ENCODE data around the gene CFI. TPM values are rescaled to one million over a fixed set of nuclear protein-coding genes. Genes with fewer than 3 reads are reported as not detected.
A peak's percentile ranks its signal among the peaks of the same experiment; 100 is the strongest.

The CFI gene
- total RNA-seq, 2 donors from 2014 or later: 4.9 to 28.0 TPM

DNA sequence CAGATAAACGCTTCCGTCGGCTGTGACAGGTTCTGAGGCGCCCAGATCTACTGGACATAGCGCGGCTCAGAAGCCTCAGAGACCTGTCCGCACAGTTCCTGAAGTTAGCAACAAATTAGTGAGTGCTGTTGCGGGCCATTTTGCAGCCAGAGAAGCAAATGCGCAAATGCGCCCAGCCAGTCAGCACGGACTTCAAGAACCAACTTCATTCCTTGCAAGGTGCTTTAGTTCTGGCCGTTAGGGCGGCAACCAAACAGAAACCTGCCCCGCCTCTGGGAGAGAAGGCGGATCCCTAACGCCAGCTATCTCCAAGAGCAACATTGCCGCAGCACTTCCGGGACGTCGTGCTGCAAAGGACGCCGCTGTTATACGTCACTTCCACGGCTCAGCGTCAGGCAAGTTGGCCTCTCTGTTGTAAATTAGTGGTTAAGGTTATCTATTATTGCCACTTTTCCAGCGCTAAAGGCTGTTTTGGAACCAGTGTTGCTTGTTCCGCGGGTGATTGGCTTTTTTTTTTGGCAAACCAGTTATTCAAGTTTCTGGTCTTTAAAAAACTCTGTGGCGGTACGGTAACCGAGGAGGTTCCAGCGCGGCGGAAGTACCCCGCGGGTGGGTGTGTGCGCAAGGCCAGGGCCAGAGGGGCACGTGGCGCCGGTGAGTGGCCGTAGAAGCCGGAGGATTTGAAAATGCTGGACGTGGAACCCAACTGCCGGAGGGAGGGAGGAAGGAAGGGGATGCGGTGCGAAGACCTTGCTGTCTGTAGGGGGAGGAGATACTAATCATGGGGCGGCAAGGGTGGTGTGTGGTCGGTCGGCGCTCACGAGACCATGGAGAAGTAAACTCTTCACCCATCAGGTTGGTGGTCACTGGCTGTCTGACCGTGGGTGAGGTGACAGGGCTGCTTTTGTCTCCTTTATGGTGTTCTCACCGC lies 13.6 kb upstream of the CFI start, which contains the start of gene GAR1:
TSS of gene GAR1 (plus strand) at position 612 of the 931 bp plus-strand sequence. CDS start 403 bp downstream, outside the sequence.
- H3K27ac ChIP-seq: peak within 1 kb of the TSS; percentile 86 to 90
- H3K27me3 ChIP-seq (replicated peaks; ENCODE audit: insufficient read depth): no peaks in the 10 kb centered on the region
- WGBS: under 1% methylated on average over 53 of the region's 53 CpGs
- peak; percentile 92 for DNase-seq (ENCODE audit: low spot score)
- no peaks in the 10 kb centered on the region for H3K9me3 ChIP-seq
- peaks cover 0 to 3% of the 10 kb centered on the region in 2 donors for H3K36me3 ChIP-seq
- peaks cover 7% of the 10 kb centered on the region for H3K4me1 ChIP-seq (replicated peaks)
- H3K4me3 ChIP-seq: peak within 1 kb of the TSS; percentile 65 to 70
- intact Hi-C loops (cut with DNase I): loop anchor here (5.0 kb wide), 2 partner anchors 113 to 383 kb away; partner anchors contain the start of genes CASP6 and SEC24B
- TF ChIP-seq POLR2A (IDR thresholded peaks at IDR 0.05): peak; percentile 71
- TF ChIP-seq POLR2AphosphoS5 (IDR thresholded peaks at IDR 0.05): peak; percentile 93
- TF ChIP-seq, protein P1, sequence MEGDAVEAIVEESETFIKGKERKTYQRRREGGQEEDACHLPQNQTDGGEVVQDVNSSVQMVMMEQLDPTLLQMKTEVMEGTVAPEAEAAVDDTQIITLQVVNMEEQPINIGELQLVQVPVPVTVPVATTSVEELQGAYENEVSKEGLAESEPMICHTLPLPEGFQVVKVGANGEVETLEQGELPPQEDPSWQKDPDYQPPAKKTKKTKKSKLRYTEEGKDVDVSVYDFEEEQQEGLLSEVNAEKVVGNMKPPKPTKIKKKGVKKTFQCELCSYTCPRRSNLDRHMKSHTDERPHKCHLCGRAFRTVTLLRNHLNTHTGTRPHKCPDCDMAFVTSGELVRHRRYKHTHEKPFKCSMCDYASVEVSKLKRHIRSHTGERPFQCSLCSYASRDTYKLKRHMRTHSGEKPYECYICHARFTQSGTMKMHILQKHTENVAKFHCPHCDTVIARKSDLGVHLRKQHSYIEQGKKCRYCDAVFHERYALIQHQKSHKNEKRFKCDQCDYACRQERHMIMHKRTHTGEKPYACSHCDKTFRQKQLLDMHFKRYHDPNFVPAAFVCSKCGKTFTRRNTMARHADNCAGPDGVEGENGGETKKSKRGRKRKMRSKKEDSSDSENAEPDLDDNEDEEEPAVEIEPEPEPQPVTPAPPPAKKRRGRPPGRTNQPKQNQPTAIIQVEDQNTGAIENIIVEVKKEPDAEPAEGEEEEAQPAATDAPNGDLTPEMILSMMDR (IDR thresholded peaks at IDR 0.05): peak in 1 of 4 experiments; percentile 18

DNA sequence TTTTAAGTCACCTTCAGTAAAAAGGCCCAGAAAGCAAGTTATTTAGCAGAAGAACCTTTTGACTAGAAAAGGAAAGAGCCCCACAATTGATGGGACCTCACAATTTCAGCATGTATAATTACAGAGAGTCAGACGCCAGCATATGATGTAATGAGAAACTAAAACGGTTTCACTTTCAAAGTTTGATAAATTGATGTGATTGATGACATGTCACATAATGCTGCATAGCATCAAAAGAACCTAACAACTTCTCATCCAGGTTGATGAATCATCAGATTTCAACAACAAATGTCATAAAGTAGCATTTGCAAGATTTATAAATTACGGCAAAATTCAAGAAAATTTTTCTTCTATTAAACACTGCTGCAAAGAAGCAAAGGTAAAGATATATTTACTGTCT lies 9.9 kb upstream of the CFI start:
- Histone ChIP-seq H3K27me3 (replicated peaks; ENCODE audit: insufficient read depth) (no peaks in the 10 kb centered on the region), H3K4me1 (replicated peaks) (peaks cover 7% of the 10 kb centered on the region), H3K9me3 (no peaks in the 10 kb centered on the region), H3K27ac (no peak overlapping the region), H3K36me3 (no peaks in the 10 kb centered on the region), H3K4me3 (no peak overlapping the region)
- 56% methylated on average over 3 of the region's 3 CpGs for WGBS
- DNase-seq (ENCODE audit: low spot score): no peak
- TF ChIP-seq POLR2A (IDR thresholded peaks at IDR 0.05) (no peak), POLR2AphosphoS5 (IDR thresholded peaks at IDR 0.05) (no peak)
- TF ChIP-seq, protein P1 (IDR thresholded peaks at IDR 0.05): no peak
- intact Hi-C loops (cut with DNase I): loop anchor here (5.0 kb wide), 1 partner anchor 79 kb away; the partner anchor contains the start of gene PLA2G12A

DNA sequence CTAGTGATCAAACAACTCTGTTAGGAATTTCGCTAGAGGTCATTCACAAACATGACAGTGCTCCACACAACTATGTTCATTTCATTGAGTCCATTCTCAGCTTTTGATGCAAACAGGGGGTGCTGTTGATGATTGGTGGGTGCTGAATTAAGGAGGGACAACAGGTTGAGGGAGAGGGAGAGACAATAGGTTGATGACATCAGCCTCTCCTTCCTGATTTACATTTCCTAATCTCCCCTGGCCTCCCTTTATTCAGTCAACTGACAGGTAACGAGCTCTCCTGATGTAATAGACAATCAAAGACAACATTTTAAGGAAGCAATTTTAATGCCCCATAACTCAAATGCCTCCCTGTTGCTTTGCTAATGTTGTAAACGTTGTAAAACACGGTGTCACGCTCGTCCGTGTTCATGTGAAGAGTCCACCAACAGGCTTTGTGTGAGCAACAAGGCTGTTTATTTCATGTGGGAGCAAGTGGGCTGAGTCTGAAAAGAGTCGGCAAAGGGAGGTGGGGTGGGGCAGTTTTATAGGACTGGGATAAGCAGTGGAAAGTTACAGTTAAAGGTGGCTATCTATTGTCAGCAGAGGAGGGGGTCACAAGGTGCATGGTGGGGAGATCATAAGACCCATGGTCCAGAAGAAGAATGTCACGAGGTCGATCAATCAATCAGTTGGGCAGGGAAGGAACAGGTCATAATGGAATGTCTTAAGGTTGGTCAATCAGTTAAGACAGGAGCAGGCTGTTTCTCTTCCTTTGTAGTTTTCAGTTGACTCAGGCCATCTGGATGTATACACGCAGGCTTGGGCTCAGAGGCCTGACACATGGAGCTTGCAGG lies 9.0 kb upstream of the CFI start:
- DNase-seq (ENCODE audit: low spot score): no peak
- H3K27me3 ChIP-seq (replicated peaks; ENCODE audit: insufficient read depth): no peaks in the 10 kb centered on the region
- H3K36me3 ChIP-seq: no peaks in the 10 kb centered on the region
- no peak overlapping the region for H3K4me3 ChIP-seq
- TF ChIP-seq POLR2A (IDR thresholded peaks at IDR 0.05) (no peak), POLR2AphosphoS5 (IDR thresholded peaks at IDR 0.05) (no peak)
- TF ChIP-seq, protein P1 (IDR thresholded peaks at IDR 0.05): no peak
- H3K4me1 ChIP-seq (replicated peaks): no peaks in the 10 kb centered on the region
- intact Hi-C loops (cut with DNase I): loop anchor here (5.0 kb wide), 1 partner anchor 78 kb away; the partner anchor contains the start of gene PLA2G12A
- H3K9me3 ChIP-seq: no peaks in the 10 kb centered on the region
- H3K27ac ChIP-seq: no peak overlapping the region
- 43% methylated on average over 11 of the region's 11 CpGs for WGBS

DNA sequence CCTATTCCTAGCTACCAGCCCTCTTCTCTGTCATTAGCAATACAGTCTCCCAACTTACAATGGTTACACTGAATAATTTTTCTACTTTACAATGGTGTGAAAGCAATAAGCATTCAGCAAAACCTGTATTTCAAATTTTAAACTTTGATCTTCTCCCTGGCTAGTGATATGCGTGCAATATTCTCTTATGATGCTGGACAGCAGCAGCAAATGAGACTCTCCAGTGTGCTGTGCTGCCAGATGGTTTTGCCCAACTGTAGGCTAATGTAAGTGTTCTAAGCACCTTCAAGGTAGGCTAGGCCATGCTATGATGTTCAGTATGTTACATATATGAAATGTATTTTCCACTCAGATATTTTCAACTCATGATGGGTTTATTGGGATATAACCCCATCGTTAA lies 7.9 kb upstream of the CFI start:
- H3K36me3 ChIP-seq: no peaks in the 10 kb centered on the region
- TF ChIP-seq POLR2AphosphoS5 (IDR thresholded peaks at IDR 0.05) (no peak), POLR2A (IDR thresholded peaks at IDR 0.05) (no peak)
- TF ChIP-seq, protein P1 (IDR thresholded peaks at IDR 0.05): no peak
- intact Hi-C loops (cut with DNase I): loop anchor here (5.0 kb wide), 1 partner anchor 77 kb away; the partner anchor contains the start of gene PLA2G12A
- H3K27ac ChIP-seq: no peak overlapping the region
- H3K27me3 ChIP-seq (replicated peaks; ENCODE audit: insufficient read depth): no peaks in the 10 kb centered on the region
- no peak for DNase-seq (ENCODE audit: low spot score)
- H3K4me1 ChIP-seq (replicated peaks): no peaks in the 10 kb centered on the region
- 95% methylated on average over 2 of the region's 2 CpGs for WGBS
- no peaks in the 10 kb centered on the region for H3K9me3 ChIP-seq
- H3K4me3 ChIP-seq: no peak overlapping the region
